HG03103 (cell line): ENCODE data around the gene DES.

Experiments
- ATAC-seq: cut with Tn5 transposase; IDR thresholded peaks from one replicate; pipeline ENCODE4 v1.9.1; 2021; ENCODE audit warnings: low read depth; ENCODE audit not compliant: unreplicated experiment

The DES gene

DNA sequence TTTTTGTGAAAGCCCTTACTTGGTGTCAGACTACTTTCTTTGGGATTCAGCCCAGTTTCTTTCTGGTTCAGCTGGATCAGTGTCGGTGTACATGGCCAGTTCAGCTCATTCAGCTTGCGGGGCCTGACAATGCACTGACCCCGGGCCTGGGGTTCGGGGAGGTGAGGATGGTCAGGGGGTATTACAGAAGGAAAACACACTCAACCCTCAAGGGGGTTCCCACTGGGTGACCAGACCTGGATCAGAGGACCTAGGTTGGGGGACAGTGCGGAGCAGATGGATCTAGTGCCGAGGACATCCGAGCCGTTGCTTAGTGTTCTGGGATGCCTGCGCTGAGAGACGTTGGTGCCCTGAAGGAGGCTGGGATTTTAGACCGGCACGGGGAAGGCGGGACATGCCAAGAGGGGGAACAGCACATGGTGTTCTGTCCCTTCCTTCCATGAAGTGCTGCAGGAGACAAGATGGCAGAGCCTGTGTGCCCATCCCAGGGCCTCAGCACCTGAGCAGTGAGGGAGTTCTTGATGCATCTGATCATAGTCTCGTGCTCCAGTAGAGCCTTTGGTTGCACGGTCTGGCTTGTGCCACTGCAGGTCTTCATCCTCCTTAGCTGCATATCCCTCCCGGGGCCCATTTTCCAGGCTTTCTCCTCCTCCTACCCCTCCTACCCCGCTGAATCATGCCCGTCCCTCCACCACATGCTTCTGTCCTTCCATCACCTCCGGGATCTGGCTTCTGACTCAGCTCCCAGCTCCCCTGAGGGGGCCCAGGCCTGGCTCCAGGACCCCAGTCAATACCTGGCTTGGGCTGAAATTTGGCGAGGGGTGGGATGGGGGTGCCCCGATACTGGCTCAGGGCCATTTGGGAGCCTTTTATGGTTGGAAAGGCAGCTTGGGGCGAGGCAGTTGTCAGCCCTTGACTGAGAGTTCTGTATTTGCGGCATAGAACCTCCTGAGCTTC is 34.5 kb downstream of the DES start:
- ATAC-seq, result no peak

DNA sequence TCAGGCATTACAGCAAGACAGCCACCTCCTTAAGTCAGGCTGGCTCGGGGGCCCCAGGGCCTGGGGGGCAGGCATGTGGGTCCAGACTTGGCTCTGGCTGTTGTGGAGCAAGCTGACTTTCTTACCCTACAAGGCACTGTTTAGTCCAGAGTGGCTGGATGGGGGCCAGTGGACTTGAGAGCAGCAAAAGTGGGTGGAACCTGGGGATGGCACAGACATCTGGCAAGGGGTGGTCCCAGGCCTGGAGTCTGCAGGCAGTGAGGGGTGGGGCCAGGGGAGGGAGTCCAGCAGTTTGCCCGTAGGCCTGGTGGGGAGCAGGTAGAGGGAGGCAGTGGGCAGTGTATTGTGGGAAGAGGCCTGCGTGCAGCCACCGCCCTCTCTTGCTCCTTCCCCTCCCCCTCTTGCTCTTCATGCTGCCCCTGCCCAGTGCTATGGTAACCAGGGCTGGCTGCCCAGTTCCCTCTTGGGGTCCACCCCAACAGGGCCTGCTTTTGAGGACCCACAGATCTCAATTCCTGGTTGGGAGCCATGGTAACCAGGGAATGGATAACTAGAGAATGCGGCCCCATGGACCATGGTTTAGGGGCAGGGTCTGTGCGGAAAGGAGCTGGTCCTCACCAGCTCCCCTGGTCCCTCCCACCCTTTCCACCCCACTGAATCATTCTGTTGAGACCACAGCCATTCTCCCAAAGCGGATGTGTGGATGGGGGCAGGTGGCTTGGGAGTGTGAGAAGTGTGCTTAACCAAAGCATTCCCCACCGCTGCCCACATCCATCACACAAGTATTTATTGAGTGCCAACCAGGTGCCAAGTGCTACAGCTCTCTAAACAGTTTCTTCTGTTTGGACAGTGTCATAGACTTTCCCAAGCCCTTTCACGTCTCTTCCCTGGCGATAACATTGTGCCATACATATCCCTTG is 35.8 kb downstream of the DES start:
- ATAC-seq, result no peak

DNA sequence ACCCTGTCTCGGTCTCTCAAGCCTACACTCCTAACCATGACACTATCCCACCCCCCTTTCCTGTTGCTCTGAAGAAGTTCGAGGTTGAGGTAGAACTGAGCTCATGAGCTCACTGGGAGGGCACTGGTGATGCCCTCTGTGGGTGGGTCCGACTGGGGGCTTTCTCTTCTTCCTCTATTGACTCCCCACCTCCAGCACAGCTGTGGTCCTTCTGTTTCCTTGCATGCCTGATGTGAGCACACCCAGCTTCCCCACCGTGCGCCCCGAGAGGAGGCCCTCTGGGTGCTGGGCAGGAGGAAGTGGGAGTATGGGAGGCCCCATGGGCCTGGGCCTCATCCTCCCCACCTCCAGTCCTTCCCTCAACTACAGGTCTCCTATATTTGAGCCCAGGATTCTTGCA is 37.4 kb downstream of the DES start:
- ATAC-seq, result no peak

DNA sequence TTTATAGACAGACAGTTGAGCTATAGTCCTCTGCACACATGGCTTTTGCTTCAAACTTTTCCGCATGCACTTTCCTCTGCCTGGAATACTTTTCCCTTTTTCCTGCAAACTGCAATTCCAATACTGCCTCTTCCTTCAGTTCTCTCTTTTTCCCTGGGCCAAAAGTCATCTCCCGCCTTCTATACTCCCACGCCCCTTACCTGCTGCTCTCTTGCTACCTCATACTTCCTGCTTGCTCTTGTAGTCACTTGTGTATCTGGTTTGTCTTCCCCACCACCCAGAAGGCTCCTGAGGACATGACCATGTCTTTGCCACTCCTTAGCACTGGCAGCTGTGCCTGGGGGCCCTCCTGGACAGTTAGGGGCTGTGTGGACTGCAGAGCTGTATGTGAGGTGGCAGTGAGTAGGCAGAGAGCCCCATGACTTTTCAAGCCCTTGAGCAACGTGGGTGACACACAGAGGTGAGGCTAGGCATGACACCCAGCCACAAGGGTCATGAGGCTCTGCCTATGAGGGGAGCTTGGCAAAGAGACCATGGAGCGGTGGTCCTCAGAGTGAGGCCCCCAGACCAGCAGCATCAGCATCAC is 39.7 kb downstream of the DES start:
- ATAC-seq, result no peak

DNA sequence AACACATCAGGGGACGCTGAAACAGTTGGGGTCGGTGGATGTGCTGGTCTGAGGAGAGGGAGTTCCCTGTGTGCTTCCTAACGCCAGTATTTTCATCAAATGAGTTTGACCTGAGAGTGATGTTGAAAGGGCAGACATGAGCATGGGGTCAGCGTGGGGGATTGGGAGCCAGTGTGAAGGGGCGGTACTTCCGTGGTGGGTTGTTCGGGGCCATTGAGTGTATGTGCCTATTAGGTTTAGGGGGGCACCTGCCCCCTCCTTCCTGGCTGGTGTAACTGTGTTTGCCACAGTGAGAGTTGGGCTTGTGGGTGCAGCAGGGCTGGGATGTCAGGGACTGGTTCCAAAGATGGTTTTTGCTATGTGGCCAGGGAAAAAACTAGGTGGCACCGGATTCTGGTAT is 40.8 kb downstream of the DES start:
- no peak for ATAC-seq

DNA sequence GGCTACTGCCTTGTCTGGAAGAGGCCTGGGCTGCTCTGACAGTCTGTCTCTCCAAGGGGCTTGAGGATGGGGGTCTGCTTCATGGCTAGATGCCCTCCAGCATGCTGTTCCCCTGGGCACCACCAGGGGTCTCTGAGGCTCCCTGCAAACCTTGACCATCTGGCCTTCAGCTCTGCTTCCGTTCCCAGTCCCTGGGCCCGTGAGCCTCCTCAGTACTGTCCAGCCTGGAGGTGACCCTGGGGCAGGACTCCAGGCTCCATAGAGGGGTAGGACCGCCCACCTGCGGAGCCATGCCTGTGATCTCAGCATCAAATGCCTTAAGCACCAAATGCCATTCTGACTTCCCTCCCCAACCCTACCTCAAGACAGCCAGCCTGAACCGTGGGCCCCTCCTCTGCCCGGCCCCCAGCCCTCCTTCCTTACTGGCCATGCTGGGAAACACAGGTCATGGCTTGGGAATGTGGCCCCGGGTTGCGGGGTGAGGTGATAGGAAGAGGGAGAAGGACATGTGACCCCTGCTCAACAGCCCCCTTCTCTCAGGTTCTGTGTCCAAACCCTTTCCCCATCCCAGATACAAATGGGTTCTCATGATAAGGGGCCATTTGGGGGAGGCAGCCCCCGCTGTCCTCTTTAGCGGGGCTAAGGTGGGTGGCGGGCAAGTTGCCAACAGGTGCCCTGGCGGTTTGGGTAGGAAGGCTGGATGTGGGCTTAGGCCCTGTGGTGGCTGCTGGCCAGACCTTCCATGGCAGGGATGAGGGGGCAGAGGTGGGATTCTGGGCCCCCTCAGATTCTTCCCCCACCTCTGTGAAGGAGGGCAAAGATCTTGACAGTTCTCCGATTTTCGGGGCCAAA is 41.5 kb downstream of the DES start:
- ATAC-seq, result peak; percentile 69

DNA sequence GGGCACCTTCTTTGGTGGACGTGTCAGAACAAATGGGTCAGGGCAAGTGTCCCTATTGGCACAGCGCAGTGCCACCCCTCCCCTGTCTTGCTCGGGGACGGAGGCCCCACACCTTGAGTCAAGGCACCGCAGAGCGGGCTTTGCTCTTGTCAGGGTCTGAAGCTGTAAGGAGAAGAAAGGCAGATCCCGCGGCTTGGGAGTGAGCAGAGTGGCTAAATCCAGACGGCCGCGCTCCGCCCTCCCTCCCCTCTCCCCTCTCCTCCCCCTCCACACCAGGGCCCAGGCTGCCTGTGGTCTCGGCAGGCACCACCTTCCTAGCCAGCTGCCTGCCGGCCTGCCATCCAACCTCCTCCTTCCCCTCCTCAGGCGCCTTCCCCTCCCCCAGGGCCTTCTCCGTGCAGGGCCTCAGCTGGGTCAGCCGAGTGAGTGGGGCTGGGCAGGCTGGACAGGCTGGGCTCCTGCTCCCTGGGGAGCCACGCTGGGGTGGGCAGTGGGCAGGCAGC is 42.3 kb downstream of the DES start:
- no peak for ATAC-seq

DNA sequence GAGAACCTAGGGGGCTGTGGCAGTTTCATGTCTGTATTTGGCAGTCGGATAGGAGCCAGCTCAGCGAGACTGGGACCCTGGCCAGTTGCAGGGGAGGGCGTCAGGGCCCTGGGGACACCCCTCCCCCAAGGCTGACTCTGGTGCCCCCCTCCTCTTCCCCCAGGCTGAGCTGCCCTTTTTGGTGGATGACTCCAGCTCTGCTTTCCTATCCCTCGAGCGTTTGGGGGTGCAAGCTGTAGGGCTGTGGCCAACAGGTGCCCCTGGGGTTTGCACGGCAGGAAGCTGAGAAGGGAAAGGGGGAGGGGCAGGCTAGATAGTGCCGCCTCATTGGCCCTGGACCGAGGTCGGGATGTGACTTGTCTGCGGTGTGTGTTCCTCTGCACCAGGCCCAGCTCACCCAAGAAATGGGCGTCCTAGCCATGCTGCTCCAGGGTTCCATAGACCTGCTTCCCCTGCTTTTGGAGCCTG is 42.9 kb downstream of the DES start:
- no peak for ATAC-seq

DNA sequence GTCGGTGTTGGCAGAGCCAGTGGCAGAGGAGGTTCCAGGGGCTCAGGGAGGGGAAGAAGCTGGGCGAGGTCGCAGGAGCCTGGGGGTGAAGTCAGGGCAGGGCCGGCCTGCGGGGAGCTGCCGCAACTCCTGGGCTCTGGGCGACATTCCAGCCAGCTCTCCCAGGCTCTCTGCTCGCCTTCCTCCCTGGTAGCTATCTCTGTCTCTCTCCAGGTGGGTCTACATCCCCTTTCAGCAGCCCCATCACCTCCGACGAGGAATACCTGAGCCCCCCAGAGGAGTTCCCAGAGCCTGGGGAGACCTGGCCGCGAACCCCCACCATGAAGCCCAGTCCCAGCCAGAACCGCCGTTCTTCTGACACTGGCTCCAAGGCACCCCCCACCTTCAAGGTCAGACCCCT is 43.5 kb downstream of the DES start:
- no peak for ATAC-seq

DNA sequence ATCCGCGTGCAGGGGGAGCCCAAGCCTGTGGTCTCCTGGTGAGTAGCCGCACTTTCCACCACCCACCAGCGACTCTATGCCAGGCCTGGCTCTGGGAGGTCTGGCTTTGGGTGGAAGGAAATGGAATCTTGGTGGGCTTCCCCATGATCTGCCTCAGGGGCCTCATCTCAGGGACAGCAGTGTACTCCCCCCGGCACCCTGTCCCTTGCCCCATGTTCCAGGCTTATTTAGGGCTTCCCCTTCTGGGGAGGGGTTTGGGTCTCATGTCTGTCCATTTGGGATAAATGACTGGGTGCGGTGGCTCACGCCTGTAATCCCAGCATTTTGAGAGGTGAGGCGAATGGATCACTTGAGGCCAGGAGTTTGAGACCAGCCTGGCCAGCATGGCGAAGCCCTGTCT is 44.2 kb downstream of the DES start:
- no peak for ATAC-seq

DNA sequence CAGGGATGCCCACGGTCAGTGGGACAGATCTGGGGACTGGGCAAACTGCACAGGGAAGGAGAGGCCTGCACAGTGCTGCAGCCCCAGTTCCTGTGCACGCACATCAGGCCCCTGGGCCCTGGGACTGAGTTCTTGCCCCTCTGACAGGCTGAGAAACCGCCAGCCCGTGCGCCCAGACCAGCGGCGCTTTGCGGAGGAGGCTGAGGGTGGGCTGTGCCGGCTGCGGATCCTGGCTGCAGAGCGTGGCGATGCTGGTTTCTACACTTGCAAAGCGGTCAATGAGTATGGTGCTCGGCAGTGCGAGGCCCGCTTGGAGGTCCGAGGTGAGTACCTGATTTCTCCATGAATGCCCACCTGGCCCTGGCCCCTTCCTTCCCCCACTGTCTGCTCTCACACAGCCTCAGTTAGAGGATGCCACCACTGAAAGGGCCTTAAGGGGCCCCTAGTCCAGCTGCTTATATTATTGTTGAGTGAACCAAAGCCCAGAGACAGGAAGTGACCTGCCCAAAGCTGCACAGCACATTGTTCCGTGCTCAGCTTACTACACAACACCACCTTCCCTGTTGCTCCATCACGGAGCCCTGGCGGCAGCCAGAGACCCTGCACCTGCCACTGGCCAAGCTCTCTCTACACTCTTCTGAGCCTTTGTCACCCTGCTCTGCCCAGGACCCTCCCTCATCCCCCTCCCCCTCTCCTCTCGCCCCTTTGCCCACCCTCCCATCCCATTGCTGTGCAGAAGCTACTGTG is 46.3 kb downstream of the DES start:
- ATAC-seq, result no peak

DNA sequence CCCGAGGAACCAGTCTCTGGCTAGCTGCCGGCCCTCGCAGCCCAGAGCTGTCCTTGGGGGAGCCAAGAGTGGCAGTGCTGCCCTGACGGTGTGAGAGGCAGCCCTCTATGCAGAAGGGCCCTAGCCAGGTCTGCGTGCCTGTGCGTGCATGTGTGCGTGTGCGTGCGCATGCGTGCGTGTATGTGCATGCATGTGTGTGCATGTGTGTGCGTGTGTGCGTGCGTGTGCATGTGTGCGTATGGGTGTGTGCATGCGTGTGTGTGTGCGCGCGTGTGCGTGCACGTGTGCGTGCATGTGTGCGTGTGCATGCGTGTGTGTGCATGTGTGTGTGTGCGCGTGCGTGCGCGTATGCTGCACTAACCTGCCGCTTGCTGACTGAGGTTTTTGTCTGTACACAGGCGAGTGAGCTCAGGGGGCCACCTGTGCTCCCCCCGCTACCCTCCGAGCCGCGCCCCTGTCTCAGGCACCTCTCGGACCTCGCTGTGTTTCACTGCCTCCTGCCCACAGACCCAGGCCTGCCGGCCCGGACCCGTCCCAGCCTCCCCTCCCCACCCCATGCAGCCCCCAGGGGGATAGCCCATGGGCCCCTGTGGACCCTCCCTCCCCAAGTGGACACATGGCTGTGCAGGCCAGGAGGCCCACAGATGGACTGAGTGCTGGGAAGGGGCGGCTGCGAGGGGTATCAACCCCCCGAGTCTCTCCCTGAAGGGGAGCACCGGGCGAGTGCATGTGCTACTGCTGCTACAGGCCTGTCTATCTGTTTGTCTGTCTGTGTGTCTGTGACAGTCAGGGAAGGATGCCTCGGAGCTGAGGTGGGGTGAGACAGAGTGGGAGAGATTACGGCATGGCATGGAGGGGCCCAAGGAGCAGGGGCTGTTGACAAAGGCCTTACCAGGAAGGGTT is 47.7 kb downstream of the DES start:
- ATAC-seq, result no peak

DNA sequence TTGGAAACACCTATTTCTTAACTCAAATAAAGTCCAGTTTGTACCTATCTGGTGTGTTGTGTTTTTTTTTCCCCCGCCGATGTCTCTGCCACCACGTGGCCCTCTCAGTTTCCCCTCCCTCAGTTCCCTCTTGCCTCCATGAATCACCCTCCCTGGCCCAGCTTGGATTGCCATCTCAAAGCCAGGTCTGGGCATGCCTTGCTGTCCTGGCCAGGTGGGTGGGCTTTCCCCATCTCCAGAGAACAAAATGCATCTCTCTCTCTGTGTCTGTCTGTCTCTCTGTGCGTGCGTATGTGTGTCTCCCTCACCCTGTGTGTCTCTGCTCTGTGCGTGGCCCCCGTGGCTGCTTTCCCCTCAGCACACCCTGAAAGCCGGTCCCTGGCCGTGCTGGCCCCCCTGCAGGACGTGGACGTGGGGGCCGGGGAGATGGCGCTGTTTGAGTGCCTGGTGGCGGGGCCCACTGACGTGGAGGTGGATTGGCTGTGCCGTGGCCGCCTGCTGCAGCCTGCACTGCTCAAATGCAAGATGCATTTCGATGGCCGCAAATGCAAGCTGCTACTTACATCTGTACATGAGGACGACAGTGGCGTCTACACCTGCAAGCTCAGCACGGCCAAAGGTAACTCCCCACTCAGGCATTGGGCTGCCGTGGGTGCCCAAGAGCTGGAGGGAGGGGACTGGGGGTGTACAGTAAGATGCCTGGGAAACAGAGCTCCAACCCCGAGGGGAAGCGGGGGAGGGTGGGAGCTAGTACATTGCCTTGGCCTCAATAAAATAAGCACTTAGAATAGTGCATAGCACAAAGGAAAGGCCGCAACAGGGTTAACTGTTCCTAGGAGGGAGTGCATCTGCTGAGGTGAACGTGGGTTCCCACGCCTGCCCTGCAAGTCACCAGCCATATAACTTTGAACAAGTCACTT is 48.9 kb downstream of the DES start:
- no peak for ATAC-seq

DNA sequence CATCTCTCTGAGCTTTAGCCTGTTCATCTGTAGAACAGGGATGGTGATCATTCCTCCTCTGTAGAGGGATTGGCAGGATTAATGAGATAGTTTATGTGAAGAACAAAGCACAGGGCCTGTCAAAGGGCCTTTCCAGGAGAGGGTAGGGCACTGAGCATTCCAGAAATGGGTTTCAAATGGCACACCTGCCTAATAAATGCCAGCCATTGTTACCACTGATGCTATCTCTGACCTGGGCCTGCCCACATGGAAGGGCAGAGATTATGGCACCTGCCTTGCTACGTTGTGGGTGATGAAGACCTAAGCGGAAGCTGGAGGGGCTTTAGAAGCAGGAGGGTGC is 49.5 kb downstream of the DES start:
- no peak for ATAC-seq

DNA sequence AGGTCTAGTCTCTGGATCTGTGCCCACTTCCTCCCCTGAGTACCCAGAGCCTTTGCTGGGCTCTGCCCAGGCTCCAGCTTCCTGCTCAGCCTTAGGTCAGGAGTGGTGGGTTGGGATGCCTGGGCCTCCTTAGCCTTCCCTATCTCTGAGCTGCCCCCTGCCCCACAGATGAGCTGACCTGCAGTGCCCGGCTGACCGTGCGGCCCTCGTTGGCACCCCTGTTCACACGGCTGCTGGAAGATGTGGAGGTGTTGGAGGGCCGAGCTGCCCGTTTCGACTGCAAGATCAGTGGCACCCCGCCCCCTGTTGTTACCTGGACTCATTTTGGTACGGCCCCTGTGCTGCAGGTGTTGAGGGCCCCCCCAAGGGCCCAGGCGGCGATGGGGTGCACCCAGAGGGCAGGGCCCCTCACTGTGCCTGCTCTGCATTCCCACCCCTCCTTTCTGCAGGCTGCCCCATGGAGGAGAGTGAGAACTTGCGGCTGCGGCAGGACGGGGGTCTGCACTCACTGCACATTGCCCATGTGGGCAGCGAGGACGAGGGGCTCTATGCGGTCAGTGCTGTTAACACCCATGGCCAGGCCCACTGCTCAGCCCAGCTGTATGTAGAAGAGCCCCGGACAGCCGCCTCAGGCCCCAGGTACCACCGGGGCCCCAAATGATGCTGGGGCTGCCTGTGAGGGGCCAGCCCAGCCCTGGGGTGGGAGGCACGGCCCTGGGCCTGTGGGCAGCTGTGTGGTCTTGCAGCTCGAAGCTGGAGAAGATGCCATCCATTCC is 50.4 kb downstream of the DES start:
- no peak for ATAC-seq

DNA sequence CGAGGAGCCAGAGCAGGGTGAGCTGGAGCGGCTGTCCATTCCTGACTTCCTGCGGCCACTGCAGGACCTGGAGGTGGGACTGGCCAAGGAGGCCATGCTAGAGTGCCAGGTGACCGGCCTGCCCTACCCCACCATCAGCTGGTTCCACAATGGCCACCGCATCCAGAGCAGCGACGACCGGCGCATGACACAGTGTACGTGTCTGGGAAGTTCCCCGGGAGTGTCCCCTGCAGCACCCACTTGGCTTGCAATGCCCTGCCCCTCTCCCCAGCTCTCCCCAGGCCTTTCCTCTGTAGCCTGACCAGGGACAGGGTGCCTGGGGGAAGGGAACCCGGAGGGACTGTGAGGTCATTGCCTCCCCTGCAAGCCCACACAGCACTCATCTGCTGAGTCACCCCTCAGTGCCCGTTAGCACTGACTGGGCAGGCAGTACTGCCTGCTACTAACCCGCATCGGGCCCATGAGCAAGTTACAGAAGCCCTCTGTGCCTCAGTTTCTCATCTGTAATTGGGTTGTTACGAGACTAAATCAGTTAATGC is 51.1 kb downstream of the DES start:
- no peak for ATAC-seq
